HepG2 (cell line): ENCODE data around the gene E2F1. TPM values are rescaled to one million over a fixed set of nuclear protein-coding genes. Genes with fewer than 3 reads are reported as not detected.

Experiments used
- ATAC-seq: fragments of 200-7000 bp; cut with Tn5 transposase; 3 replicates; pipeline ENCODE4 v1.9.1; 2020; ENCODE audit warnings: mild to moderate bottlenecking, moderate library complexity
- BruUV-seq: library from RNA; stranded (reverse); fragments of 400-500 nt; replicated peaks from 2 replicates; lab custom pipeline; 2021; lab: Mats Ljungman, UMichigan
- CTCF ChIA-PET: fragments of 300-600 bp; formaldehyde crosslinking; extraction: SDS; loops from one replicate; lab custom pipeline; 2021; ENCODE audit warnings: low total read pairs, inconsistent platforms, low intra/inter-chr PET ratio; lab: Yijun Ruan, JAX
- POLR2A ChIA-PET: fragments of 350-600 bp; sonication (Branson Sonifier 250); formaldehyde crosslinking; loops from one replicate; lab custom pipeline; 2020; ENCODE audit warnings: antibody characterized with exemption, inconsistent platforms; lab: Yijun Ruan, JAX
- DNase-seq: peaks from one replicate; pipeline ENCODE4 v3.0.0-alpha.2; 2015; ENCODE audit warnings: low spot score
- FAIRE-seq: peaks from 3 replicates; lab custom pipeline; 2011; peaks lifted over from hg19 to GRCh38; lab: Jason Lieb, UNC
- H2AFZ ChIP-seq: one replicate; pipeline ENCODE4 v1.6.1; 2011; ENCODE audit warnings: low read length, inconsistent platforms
- H3K27ac ChIP-seq: fragments of 300-600 bp; 3 replicates; pipeline ENCODE4 v1.8.0; 2011; ENCODE audit warnings: mixed run types, mild to moderate bottlenecking, mixed read lengths, low read length, inconsistent platforms; ENCODE audit not compliant: insufficient read depth; ENCODE audit errors: extremely low read length
- H3K27me3 ChIP-seq, 2 experiments: fragments of 200-600 bp in 1 of 2; 2 replicates in 1 of 2; 3 replicates in 1 of 2; pipeline versions ENCODE4 v1.6.0 to v1.8.0; 2011; ENCODE audit warnings: low read length in 2 of 2, mild to moderate bottlenecking in 2 of 2, moderate library complexity in 2 of 2, inconsistent platforms in 1 of 2; ENCODE audit not compliant: insufficient read depth in 2 of 2, control insufficient read depth in 1 of 2
- H3K36me3 ChIP-seq, 2 experiments: fragments of 200-600 bp in 1 of 2; replicated peaks in 1 of 2; 2 replicates in 1 of 2; 3 replicates in 1 of 2; pipeline versions ENCODE4 v1.5.1 to v1.8.0; 2011; ENCODE audit warnings: low read length in 2 of 2, inconsistent platforms in 1 of 2; ENCODE audit not compliant: insufficient read depth in 2 of 2, control insufficient read depth in 1 of 2
- H3K4me1 ChIP-seq: 2 replicates; pipeline ENCODE4 v1.5.1; 2012; ENCODE audit warnings: low read length, inconsistent platforms; ENCODE audit not compliant: insufficient read depth
- H3K4me2 ChIP-seq: 2 replicates; pipeline ENCODE4 v1.6.0; 2011; ENCODE audit warnings: low read depth, low read length, inconsistent platforms
- H3K4me3 ChIP-seq, 3 experiments: fragments of 200-600 bp in 1 of 3; sonication (generic), shearing (Covaris generic) in 1 of 3; replicated peaks in 1 of 3; 2 replicates each; pipeline ENCODE4 v1.5.1; 2011 to 2016; ENCODE audit warnings: low read length in 3 of 3, inconsistent platforms in 2 of 3, low read depth in 2 of 3, mild to moderate bottlenecking in 2 of 3, control low read depth in 1 of 3, mixed read lengths in 1 of 3; ENCODE audit not compliant: insufficient read depth in 1 of 3
- H3K79me2 ChIP-seq: one replicate; pipeline ENCODE4 v1.6.1; 2011; ENCODE audit warnings: low read length, inconsistent platforms; ENCODE audit not compliant: insufficient read depth
- H3K9ac ChIP-seq: 2 replicates; pipeline ENCODE4 v1.6.0; 2011; ENCODE audit warnings: mild to moderate bottlenecking, low read depth, low read length, inconsistent platforms; ENCODE audit not compliant: insufficient read depth
- H3K9me3 ChIP-seq: 2 replicates; pipeline ENCODE4 v1.5.1; 2012; ENCODE audit warnings: mild to moderate bottlenecking, low read length
- H4K20me1 ChIP-seq: 2 replicates; pipeline ENCODE4 v1.6.0; 2011; ENCODE audit warnings: inconsistent platforms, mild to moderate bottlenecking, low read length, moderate library complexity; ENCODE audit not compliant: insufficient read depth
- BRD4 ChIP-seq: sonication (generic); formaldehyde crosslinking; IDR thresholded peaks from 2 replicates; pipeline ENCODE4 v1.4.0; 2020; ENCODE audit warnings: missing genetic modification reagents
- CEBPB ChIP-seq: IDR thresholded peaks from 2 replicates; pipeline ENCODE4 v1.6.1; 2011; ENCODE audit warnings: low read depth, low read length, improper control_type of control experiment, borderline replicate concordance
- FOXO1 ChIP-seq: sonication (generic); formaldehyde crosslinking; IDR thresholded peaks from 2 replicates; pipeline ENCODE4 v1.4.0; 2020; ENCODE audit warnings: missing genetic modification reagents
- NFIB ChIP-seq: sonication (generic); formaldehyde crosslinking; IDR thresholded peaks from 2 replicates; pipeline ENCODE4 v1.9.0; 2021; ENCODE audit warnings: missing genetic modification reagents, mild to moderate bottlenecking, borderline replicate concordance
- POLR2A ChIP-seq, 2 experiments: IDR thresholded peaks; 2 replicates each; pipeline ENCODE4 v1.6.1; 2011; ENCODE audit warnings: low read depth in 2 of 2, low read length in 2 of 2, mild to moderate bottlenecking in 1 of 2, moderate library complexity in 1 of 2; ENCODE audit not compliant: insufficient read depth in 1 of 2
- SKIL ChIP-seq: sonication (generic); formaldehyde crosslinking; IDR thresholded peaks from 2 replicates; pipeline ENCODE4 v1.8.0; 2022; ENCODE audit warnings: missing genetic modification reagents, mild to moderate bottlenecking, moderate library complexity, borderline replicate concordance
- SMARCE1 ChIP-seq: fragments of 450-650 bp; IDR thresholded peaks from 2 replicates; pipeline ENCODE4 v1.6.1; 2017; ENCODE audit warnings: borderline replicate concordance
- ZNF224 ChIP-seq: sonication (generic); formaldehyde crosslinking; IDR thresholded peaks from 2 replicates; pipeline ENCODE4 v1.5.0; 2020; ENCODE audit warnings: mild to moderate bottlenecking, missing genetic modification reagents
- ZNF446 ChIP-seq: sonication (generic); formaldehyde crosslinking; IDR thresholded peaks from 2 replicates; pipeline ENCODE4 v1.5.0; 2020; ENCODE audit warnings: mild to moderate bottlenecking, missing genetic modification reagents
- WGBS: methylation state at CpG from one replicate; pipeline ENCODE4 v1.1.6; 2017; ENCODE audit warnings: low lambda C conversion rate; 5-methylcytosine and 5-hydroxymethylcytosine counted together
- in situ Hi-C: cut with HindIII; loops from 2 replicates; pipeline ENCODE4 v1.10.0; 2017; ENCODE audit warnings: low pct_unique_long_range_greater_than_20kb; ENCODE audit not compliant: extremely low pct_ligation_motif_present
- intact Hi-C: fragments of 100-400 bp; cut with micrococcal nuclease; formaldehyde crosslinking; loops from one replicate; pipeline ENCODE4 v1.10.0; 2022; ENCODE audit not compliant: unreplicated experiment
- polyA plus RNA-seq, 8 experiments: library from polyadenylated mRNA; depleted of rRNA in 3 of 8; stranded (reverse) in 7 of 8; unstranded in 1 of 8; fragments of >200 nt; fragmentation: Illumina TruSeq in 4 of 8; extraction: Trizol in 4 of 8; gene quantifications; 2 replicates each; pipeline versions ENCODE4 v1.2.1 to v1.2.3, GENCODE V29; 2011 to 2016; ENCODE audit warnings: low read depth in 4 of 8, missing spikeins in 1 of 8, mixed read lengths in 1 of 8; ENCODE audit not compliant: insufficient read depth in 1 of 8
- total RNA-seq, 5 experiments: library from RNA; depleted of rRNA; stranded (reverse); fragments of >200 nt; fragmentation: Illumina TruSeq; extraction: Trizol; gene quantifications; 2 replicates each; pipeline ENCODE4 v1.2.3, GENCODE V29; 2016; ENCODE audit warnings: low read depth in 1 of 5
- TF ChIP-seq, protein P1 (sequence below): IDR thresholded peaks from 2 replicates; pipeline ENCODE4 v1.6.1; 2016; ENCODE audit warnings: missing compliant biosample characterization, missing genetic modification reagents, borderline replicate concordance

Gene E2F1
- total and polyA plus RNA-seq, 2 of the 13 experiments (the other 11 are each of a cell fraction or from before 2014, with no cell fraction given), result 25.5 to 39.4 TPM

DNA sequence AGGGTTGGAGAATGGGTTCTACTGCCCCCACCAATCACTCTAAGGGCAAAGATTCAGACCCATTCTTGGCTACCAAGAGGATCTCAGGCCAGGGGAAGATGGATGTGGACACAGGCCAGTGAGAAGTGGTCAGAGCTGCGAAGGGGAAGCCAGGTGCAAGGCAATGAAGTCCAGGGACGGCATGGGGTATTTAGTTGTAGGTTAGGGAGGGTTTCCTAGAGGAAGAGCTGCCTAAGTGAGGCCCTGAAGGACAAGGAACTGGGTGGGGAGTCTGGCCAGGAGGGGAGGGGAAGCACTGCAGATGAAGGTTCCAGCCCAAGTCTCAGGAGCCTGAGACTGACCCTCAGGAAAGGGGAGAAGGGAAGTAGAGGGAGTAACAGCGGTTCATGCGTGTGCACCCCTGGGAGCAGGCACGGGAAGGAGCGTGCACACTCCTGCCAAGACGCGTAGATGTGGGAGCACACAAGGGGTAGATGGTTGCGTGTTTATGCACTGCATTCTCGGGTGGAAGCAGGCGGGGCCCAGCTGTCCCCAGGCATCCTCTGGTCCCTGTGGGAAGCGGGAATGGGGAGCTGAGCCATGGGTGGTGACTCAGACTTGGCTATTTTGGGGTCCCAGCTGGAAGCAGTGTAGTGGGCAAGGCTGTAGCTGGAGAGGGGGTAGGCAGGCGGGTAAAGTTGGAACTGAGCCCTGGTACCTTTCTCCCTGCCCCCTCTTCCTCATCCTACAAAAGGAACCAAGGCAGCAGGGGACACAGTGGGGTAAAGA lies 16.1 kb downstream of the E2F1 start:
- BruUV-seq, result no TSS peak
- H3K4me3 ChIP-seq, result no peak overlapping the region
- CTCF ChIA-PET, result no interaction called here
- H3K79me2 ChIP-seq, result peaks cover 24% of the 10 kb centered on the region
- peaks cover 0 to 3% of the 10 kb centered on the region in 2 experiments; a peak in 1 of 5 replicates for H3K27me3 ChIP-seq
- ATAC-seq (no peak), FAIRE-seq (no peak), DNase-seq (no peak)
- intact Hi-C loops, result loop anchor here (5.0 kb wide), 2 partner anchors 62 to 327 kb away; partner anchors contain the start of gene ZNF341
- 97% methylated on average over 13 of the region's 13 CpGs for WGBS
- H3K9me3 ChIP-seq, result no peaks in the 10 kb centered on the region
- peaks cover 45% of the 10 kb centered on the region for H3K4me1 ChIP-seq
- H3K27ac ChIP-seq, result no peak overlapping the region
- H4K20me1 ChIP-seq, result 0 out of 2 replicates have a peak, but pooled peaks cover 3% of the 10 kb centered on the region
- H2AFZ ChIP-seq, result no peak overlapping the region
- H3K4me2 ChIP-seq, result no peak overlapping the region
- peaks cover 19 to 41% of the 10 kb centered on the region in 2 experiments for H3K36me3 ChIP-seq
- no peak overlapping the region for H3K9ac ChIP-seq
- TF ChIP-seq ZNF446 (CRISPR knock-in tag) (0 out of 2 replicates have a peak, but pooled peaks have one; percentile 36), SMARCE1 (no peak), SKIL (0 out of 2 replicates have a peak, but pooled peaks have one; percentile 14), NFIB (CRISPR knock-in tag) (no peak), BRD4 (CRISPR knock-in tag) (no peak), CEBPB (no peak), FOXO1 (CRISPR knock-in tag) (0 out of 2 replicates have a peak, but pooled peaks have one; percentile 21), POLR2A (IDR thresholded peaks at IDR 0.05; ENCODE audit: insufficient read depth in 1 of 2, low read depth in 2 of 2, low read length in 2 of 2) (peak in 1 of 2 experiments; percentile 41; a peak in 1 of 4 replicates), ZNF224 (CRISPR knock-in tag) (no peak)
- TF ChIP-seq, protein P1, sequence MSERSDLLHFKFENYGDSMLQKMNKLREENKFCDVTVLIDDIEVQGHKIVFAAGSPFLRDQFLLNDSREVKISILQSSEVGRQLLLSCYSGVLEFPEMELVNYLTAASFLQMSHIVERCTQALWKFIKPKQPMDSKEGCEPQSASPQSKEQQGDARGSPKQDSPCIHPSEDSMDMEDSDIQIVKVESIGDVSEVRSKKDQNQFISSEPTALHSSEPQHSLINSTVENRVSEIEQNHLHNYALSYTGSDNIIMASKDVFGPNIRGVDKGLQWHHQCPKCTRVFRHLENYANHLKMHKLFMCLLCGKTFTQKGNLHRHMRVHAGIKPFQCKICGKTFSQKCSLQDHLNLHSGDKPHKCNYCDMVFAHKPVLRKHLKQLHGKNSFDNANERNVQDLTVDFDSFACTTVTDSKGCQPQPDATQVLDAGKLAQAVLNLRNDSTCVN (CRISPR knock-in tag), result no peak
- TF ChIP-seq, all 625 proteins: peak for 4
- POLR2A ChIA-PET, result no interaction called here
- in situ Hi-C loops, result no loop called here
